Hematopoietic multipotent progenitor cell treated with erythropoietin and hydrocortisone succinate and interleukin-3 and kit ligand, for 17 days (in vitro differentiated cells): ENCODE results near the gene LMX1B.
"Not testable (repeated sequence)": the region's sequence is repeated elsewhere in the genome, so short reads cannot be mapped to it uniquely, and the experiment has no call there.

Experiments
- DNase-seq: peaks from one replicate; pipeline ENCODE4 v3.0.0-alpha.2; 2015; ENCODE audit warnings: low spot score

Gene LMX1B

DNA sequence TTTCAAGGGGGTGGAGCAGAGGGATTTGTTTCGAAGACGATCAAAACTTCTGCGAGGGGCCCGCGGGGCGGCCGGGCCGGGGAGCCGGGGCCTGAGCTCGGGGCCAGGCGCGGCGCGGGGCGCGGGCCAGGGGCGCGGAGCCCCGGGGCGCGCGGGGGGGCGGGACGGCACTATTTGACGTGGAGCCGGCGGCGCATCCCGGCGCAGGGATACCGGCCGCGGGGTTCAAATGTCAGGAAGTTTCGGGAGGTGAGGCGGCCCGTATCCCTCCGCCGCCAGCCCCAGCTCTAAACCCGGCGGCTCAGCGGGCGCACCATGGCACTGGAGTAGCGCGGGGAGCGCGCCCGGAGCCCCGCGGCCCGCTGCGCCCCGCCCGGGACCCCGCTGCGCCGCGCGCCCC, at the start of gene LMX1B:
TSS of gene LMX1B (plus strand) at position 278 of the 400 bp plus-strand sequence. CDS start 522 bp downstream, outside the sequence.
- DNase-seq, result no peak

DNA sequence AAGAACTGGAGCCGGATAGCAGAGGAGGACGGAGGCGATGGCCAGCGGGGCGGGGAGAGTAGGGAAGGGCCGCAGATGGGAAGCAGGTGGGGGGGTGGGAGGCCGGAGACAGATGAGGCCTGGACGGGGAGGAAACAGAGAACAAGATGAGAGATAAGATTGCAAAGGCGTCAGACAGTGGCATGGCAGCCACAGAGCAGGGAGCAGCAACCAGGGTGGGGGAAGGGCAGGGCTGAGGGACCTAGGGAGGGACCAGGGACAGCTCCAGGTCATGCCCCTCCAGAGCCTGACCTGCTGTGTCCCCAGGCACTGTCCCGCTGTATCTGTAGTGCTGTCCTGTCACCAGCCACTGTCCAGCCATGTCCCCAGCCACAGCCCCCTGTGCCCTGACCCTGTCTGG, 49.6 kb upstream of the LMX1B start:
- no peak for DNase-seq

DNA sequence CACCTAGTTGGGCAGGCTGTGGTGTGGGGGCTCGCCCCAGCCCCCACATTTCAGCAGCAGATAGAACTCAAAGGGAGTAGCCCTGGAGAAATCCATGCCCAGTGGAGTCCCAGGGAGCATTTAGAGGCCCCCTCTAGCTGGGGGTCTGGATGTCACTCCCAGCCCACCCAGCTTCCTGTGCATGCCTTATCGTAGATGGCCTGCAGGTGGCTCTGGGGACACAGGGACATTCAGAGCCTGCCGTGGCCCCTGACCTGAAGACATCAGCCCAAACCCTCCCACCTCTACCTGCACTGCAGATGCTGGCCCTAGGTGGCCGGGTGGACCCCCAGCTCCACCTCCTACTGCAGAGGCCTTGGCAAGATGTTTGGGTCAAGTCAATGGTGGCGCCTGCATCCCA, 49.0 kb upstream of the LMX1B start:
- DNase-seq, result no peak

DNA sequence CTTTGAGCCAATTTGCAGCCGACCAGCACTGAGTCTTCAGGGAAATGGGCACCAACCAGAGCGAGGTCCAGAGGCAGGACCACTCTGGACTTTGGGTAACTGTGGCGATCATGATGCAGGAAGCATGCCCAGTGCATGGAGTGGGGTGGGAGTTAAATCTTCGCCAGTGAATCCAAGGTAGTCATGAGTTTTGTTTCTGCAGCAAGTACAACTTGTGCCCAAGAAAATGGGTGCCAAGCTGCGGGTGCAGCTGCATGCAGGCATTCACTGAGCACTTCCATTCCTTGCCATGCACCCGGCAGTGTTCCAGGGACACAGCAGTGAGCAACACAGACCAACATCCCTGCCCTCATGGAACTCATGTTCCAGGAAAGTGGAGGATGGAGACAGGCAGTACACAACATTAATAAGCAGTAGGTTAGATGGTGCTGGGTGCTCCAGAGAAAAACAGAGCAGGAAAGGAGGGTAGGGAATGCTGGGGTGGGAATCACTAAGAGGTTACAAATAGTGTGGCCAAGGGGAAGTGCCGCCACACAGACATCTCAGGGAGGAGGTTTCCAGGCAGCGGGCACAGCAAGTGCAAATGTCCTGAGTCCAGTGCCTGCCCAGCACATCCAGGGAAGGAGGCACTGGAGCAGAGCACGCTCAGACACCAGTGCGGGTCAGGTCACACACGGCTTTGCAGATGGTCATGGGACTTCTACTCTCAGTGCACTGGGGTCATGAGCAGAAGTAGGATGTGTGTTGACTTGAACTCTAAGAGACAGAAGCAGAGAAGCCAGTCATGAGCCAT, 48.2 kb upstream of the LMX1B start:
- no peak for DNase-seq

DNA sequence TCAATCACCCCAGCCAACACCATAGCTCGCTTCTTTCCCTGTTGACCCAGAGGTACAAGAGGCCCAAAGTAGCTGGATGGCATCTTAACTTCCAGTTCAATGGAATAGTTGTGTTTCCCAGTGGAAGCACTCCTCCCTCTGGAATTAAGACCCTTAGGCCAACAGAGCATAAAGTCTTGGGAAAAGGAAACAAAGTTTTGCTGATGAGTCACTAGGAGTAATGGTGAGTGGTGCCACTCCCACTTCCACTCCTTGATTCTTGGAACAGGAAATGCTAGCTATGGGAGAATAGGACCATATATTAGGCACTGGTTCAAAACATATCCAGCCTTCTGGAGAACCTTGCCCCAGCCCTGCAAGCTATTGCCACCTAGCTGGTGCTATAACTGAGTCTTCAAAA, 44.7 kb upstream of the LMX1B start:
- no peak for DNase-seq

DNA sequence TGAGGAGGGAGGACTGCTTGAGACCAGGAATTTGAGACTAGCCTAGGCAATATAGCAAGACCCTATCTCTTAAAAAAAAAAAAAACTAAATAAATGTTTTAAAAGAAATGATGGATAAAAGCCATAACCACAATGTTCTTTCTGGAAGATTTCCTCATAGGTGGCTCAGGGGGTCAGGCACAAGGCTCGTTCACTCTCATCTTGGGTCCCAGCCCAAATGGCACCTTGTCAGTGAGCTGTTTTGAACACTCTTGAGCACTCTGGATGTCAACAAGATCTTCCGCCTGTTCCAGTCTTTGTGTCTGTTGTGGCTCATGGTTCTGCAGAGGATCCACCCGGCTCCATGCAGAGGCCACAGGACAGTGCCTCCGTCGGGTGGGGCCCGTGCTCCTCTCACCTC, 35.7 kb upstream of the LMX1B start:
- DNase-seq, result no peak

DNA sequence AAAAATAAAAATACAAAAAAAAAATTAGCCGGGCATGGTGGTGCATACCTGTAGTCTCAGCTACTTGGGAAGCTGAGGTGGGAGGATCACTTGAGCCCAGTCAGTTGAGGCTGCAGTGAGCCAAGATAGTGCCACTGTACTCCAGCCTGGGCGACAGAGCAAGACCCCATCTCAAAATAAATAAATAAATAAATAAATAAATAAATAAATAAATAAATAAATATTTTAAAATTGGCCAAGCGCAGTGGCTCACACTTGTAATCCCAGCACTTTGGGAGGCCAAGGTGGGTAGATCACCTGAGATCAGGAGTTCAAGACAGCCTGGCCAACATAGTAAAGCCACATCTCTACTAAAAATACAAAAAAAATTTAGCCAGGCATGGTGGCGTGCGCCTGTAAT, 33.4 kb upstream of the LMX1B start:
- DNase-seq, result not testable (repeated sequence)

DNA sequence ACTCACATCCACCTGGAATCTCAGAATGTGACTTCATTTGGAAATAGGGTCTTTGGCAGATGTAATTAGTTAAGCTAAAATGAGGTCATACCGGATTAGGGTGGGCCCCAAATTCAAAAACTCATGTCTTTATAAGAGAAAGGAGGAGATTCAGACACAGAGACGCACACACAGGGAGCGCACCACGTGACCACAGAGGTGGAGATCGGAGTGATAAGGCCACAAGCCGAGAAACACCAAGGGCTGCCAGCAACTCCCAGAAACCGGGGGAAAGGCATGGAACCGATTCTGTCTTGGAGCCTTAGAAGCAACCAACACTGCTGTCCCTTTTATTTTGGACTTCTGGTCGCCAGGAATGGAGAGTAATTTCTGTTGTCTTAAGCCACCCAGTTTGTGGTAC, 31.8 kb upstream of the LMX1B start:
- DNase-seq, result no peak

DNA sequence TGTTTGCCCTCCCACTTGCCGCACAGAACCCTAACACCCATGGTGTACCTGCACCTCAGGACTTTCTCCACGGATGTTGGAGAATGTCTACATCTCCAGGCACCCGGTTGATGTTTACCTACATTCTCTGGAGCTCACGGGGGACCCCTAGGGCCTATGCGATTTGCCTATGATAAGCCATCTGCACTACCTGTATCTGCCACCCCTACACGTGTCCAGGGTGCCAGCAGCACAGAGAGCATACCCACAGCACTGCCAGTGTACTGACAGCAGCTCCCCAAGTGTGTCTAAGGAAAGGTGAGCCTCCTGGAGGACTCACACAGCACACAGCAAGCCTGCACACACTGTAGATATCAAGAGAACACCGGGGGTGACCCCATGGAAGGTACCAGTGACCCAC, 31.3 kb upstream of the LMX1B start:
- DNase-seq, result no peak

DNA sequence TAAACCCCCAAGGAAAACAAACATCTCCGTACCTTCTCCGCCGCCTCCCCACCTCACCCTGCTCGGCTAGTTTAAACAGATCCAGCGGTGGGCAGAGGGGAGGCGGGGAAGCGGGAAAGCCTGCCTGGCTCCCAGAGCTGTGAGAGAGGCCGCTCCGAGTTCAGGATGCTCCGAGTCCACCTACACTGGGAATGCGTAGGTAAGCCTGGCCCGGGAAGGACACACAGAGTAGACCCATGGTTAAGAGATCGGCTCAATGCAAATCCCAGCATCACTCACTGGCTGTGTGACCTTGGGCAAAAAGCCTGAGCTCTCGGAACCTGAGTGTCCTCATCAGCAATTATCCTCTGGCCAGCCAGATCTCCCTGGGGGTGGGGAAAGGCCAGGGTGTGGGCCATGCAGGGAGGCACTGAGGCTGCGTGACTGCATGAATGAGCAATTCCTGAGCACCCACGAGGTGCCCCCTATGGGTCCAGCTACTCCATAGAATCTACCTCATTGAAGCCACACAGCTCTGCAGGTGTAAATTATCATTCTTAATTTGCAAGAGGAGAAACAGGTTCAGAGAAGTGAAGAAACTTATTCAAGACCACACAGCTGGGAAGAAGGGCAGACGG, 30.5 kb upstream of the LMX1B start:
- no peak for DNase-seq

DNA sequence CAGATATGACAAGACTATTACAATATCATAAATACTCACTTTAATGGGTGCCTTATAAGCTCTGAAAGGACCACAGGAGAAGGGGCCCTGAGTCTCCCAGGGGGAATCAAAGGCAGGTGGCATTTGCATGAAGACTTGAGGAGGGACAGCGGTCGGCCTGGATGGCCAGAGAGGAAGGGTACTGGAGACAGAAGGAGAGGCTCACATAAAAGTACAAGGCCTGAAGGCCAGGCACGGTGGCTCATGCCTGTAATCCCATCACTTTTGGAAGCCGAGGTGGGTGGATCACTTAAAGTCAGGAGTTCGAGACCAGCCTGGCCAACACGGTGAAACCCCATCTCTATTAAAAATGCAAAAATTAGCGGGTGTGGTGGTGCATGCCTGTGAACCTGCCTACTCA, 29.1 kb upstream of the LMX1B start:
- no peak for DNase-seq

DNA sequence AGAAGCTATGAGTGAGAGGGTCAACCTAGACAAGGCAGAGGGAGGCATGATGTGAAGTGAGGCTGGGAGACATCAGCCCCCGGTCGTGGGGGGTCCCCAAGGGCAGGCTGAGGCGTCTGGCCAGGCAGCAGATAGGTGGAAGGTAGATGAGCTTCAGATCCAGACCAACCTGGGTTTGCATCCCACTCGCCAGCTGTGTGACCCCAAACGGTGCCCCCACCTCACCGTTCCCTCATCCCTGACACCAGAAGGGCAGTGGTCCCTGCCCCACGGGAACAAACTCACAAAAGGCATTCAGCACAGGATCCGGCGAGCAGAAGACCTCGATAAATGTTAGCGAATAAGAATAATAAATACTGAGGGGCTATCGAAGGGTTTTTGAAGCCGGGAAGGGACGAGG, 27.5 kb upstream of the LMX1B start:
- no peak for DNase-seq

DNA sequence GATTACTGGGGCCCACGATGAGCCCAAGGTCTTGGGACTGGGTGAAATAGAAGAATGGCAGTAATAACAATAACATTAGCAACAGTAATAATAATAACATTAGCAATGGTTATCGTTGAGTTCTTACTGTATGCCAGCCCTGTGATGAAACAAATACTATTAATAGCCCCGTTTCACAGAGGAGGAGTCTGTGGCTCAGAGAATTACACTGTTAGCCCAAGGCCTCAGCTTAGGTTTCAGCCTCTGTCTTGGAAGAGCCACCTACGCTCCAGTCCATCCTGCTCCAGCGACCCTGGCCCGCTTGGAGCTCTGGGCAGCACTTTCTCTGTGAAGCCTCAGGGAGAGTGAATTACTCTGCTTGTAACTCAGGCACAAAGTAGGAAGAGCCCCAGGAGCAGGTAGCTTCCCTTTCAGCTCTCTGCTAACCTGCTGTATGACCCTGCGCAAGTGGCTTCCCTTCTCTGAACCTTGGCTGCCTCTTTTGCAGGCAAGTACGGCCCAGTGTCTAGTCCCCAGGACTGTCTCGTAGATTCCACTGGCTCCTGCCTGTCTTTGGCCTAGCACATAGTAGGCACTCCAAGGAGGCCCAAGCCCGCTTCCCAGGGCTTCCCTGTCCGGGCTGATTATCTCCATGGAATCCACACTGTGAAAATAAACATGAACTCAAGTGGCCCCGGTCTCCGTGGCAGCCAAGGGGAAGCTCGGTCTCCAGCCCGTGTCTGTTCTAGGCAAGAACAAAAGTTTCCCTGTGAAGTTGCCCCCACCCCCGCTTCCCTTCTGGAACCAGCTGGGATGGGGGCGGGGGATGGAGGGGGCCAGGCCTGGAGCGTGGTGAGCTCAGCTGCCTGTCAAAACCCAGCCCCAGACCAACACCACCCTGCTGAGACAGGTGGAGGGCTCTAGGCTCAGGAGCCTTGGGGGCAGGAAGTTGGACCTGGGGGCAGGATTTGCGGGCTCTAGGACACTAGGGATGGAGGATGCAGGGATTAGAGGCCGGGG, 26.2 kb upstream of the LMX1B start:
- DNase-seq, result no peak

DNA sequence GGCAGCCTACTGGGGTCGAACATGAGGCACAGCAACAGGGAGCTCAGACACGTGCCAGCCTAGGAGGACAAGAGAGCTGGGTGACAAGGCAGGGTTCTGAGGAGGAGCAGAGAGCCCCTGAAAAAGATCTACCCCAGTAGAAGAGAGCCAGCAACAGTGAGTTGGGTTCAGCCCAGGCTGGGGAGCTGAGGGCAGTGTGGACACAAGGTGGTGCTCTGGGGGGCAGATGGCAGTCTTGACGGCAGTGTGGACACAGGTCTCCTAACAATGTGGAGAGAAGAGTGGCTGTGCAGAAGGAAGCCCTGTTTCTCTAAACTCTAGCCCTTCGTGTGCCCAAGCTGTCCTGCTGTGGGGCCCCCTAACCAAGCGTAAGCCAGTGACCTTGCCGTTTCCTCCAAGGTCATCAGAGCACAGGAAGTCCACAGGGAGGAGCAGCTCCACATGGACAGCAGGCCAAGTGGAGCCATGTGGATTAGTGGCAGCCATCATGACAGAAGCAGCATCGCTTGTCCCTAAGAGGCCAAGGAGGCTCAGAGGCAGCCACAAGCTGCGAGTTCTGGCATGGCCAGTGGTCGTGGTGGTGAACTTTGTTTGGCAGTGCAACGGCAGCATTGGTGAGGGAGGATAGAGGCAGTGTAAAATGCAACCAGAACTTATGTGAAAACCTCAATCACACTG, 25.1 kb upstream of the LMX1B start:
- no peak for DNase-seq

DNA sequence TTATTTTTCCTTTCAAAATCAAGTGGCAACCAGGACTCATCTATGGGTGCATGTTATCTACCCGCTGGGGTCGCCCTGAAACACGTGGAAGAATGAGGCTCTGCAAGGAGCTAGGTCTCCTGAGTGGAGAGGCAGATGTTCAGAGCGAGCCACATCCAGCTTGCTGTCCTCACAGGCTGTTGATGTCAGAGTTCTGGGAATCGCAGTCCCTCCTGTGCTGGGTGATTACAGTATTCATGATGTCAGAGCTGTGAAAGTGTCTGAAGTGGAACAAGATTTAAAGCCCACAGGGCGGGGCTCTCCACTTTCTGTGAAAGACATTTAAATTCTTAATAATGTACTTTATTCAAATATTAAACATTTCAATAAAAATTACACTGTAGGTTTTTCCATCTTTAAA, 24.4 kb upstream of the LMX1B start:
- no peak for DNase-seq

DNA sequence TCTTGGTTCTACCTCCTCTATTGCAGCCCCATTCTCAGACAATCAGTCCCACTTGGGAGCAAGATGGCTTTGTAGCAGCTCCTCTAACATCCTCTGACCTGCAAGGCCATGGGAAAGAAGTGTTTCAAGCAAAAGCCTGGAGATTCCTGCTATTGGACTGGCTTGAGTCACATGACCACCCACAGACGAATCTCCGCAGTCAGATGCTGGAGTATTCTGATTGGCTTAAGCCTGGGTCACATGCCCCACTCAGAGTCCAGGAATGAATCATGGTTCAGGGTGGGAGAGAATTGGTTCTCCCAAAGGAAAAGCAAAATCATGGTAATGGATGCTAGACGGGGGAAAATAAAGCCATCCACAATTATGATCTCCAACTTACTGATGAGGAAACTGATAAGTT, 22.6 kb upstream of the LMX1B start:
- no peak for DNase-seq

DNA sequence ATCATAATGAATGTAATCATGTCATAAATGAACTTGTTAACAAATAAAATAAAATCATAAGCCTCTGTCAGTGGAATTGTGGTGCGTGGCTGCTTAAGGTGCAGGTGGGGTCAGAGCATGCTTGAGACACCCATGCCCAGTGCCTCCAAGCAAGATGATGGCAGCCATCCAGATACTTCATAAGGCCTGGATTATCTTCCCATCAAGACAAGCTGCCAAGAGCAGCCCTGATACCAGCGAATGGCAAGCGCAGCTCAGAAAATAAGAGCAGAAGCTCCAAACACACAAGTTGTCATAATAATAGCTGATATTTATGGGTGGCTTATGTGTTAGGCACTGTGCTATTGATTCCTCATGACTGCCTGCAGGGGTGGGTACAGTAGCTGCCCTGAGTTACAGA, 21.8 kb upstream of the LMX1B start:
- DNase-seq, result no peak

DNA sequence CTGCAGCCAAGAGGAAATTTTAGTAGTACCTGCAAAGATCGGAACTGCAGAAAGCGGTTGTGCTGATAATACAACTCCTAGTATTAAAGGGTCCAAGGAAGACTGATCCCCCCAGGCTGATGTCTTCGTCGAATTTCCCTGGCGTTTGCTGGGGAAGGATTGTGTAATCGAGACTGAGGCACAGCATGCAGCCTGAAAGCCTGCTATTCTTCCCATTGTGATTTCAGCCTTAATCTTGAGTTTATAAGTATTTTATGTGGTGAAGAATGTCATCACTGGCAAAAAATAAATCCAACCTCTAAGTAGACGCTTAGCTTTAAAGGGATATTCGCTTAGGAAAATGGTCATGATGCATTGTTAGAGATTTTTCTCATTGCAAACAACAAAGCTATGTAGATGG, 21.3 kb upstream of the LMX1B start:
- no peak for DNase-seq

DNA sequence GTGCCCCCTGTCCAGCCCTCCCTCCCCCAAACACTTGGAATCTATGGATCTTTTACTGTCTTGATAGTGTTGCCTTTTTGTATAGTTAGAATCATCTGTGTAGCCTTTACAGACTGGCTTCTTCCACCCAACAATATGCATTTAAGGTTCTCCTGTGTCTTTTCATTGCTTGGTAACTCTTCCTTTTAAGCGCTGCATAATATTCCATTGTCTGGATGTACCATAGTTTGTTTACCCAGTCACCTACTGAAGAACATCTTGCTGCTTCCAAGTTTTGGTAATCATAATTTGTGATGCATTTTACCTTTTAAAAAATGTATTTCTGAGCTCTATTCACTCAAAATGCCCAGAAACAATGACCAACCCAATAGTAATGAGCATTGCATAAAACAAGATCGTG, 17.7 kb upstream of the LMX1B start:
- no peak for DNase-seq

DNA sequence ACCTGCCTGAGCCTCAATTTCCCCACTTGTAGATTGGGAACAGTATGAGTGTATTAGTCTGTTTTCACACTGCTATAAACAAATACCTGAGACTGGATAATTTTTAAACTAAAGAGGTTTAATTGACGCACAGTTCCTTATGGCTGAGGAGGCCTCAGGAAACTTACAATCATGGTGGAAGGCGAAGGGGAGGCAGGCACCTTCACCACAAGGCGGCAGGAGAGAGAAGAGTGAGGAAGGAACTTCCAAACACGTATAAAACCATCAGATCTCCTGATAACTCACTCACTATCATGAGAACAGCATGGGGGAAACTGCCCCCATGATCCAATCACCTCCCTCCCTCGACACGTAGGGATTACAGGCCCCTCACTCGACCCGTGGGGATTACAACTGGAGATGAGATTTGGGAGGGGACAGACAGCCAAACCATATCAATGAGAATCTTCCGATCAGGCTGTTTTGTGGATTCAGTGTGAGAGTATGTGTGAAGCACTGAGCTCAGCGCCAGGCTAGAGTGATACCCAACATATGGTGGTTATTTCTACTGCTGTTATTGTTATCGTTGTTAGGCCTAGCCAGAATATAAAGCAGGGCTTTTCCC, 14.6 kb upstream of the LMX1B start:
- no peak for DNase-seq
